GM21825 (cell line): ENCODE measurements around the gene PAX5.
A peak's percentile ranks its signal among the peaks of the same experiment; 100 is the strongest.

Experiments used
- ATAC-seq: cut with Tn5 transposase; IDR thresholded peaks from one replicate; pipeline ENCODE4 v1.9.1; 2021; ENCODE audit warnings: mild to moderate bottlenecking, moderate library complexity; ENCODE audit not compliant: unreplicated experiment

Gene PAX5

DNA sequence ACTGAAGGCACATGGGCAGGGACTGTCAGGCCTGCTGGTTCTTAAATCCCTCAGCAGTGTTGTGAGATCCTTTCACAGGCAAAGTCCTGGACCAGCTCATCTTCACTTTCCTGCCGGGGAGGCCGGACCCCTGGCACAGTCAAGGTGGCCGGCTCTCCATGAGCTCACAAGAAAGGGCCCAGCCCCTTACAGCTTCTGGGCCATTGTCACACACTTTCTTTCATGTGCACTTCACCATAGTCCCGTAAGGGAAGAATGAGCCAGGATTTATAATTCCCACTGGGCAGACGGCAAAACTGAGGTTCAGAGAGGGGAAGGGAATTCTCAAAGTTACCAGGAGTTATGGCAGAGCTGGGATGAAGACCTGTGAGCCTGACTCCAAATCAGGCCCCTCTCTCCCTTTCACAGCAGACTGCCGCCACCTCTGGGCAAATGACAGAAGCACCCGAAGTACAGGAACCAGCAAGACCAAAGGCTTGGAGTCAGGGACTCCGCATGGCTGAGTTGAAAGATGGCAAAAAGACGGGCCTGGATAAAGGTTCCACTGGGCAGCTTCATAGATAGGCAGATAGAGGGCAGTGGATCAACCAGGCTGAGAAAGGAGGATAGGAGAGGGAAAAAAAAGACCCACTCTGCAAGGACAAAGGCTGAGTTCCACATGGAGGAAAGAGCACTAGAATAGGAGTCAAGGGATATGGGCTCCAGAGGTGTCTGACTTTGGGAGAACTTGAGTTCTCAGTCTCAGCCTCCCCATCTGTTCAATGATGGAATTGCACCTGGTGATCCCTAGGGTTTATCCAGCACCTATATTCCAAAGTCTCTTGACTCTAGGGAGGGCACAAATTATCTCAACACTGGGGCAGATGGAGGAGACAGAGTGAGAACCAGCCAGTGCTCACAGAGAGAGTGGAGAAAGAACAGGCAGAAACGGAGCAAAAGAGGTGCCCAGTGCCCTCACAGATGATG lies 128.7 kb downstream of the PAX5 start:
- no peak for ATAC-seq

- ATAC-seq: peak; percentile 48
Measured at GRCh38 chr9:36903541-36904435, 130.3 kb downstream of the PAX5 start.

DNA sequence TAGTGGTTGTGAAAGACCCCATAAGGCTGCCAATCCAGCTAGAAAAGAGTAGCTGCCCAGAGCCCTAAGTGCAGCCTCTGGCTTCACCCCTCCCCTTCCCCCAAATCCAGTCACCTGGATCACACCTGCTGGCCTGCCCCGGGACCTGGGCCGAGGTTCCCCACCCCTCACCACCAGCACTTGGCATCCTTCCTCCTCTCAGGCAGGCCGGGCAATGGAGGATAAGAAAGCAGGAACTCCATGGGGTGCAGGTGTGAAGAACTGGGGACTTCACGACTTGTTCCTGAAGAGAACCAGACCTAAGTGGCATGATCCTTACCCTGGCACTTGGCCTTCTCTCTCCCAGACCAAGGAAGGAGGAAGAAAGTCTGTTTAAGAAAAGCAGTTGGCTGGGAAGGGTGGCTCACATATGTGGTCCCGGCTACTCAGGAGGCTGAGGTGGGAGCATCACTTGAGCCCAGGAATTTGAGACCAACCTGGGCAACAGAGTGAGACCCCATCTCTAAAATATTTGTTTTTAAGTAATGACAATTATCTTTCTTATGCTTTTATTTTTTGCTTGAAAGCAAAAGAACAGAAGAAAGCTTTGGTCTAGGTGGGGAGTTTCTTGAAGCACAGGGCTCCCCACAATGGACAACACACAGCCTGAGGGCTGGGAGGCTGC lies 131.1 kb downstream of the PAX5 start:
- ATAC-seq: no peak

- ATAC-seq: no peak
Measured at GRCh38 chr9:36902080-36902716, 131.9 kb downstream of the PAX5 start.

DNA sequence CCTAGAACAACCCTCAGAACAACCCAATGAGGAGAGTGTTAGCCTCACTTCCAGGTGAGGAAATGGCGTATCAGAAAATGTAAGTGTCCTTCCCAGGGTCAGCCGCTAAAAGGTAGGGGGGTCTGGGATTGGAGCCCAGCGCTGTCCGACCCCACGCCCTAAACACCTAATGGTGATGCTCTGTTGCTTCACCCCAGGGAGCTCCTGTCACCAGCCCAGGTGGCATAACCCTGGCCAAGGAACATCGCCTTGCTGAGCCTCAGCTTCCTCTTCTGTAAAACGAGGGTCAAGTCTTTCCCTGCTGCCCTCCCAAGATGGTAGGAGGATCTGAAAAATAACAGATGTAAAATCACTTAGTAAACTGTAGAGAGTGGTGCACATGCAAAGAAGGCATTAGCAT lies 132.5 kb downstream of the PAX5 start:
- no peak for ATAC-seq

GRCh38 chr9:36900856-36901220 lies 133.2 kb downstream of the PAX5 start:
- no peak for ATAC-seq

DNA sequence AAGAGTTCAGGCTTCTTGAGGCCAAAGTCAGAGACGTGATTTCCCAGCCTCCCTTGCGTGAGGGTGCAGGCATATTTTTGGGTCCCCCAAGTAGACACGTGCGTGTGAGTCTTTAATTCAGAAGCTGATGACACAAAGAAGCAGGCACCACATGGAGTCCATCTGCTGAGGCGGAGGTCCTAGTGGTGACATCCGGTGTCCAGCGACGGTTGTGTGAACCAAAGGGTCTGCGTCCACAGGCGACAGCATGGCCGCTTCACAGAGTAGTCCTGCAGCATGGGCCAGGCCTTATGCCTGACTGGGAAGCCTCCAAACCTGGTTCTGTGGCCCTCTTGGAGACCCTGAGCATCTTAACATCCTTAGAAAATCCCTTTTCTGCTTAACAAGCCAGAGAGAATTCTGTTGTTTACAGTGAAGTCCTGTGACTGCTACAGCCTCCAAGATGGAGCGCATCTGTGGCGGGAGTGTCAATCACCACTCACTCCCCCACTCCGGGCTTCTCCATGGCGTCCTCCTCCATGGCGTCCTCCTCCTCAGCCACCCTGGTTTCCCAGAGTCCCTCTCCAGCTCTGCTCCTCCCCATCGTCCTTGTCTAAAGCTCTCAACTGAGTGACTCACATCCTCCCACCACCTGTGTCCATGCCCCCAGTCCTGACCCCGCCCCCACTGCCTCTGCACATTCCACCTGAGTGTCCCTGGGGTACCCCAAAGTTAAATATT lies 133.8 kb downstream of the PAX5 start:
- ATAC-seq: no peak

DNA sequence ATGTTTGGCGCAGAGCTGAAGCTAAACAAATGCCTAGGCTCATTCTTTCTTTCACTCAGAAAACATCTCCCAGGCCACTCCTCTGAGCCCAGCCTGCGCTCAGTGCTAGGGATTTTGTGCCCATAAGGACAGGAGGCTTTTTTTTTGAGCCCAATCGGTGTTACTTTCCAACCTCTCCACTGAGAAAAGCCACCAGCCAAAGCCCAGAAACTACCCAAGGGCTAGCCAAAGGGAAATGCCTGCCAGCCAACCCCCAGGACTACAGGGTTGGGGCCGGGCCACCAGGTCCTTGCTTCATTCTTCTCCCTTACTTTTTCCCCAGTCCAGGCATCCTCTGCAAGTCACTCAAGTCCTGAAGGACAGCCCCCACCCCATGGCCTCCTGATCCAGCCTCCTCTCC lies 134.7 kb downstream of the PAX5 start:
- ATAC-seq: no peak

- no peak for ATAC-seq
Measured at GRCh38 chr9:36898431-36899020, 135.5 kb downstream of the PAX5 start.

- no peak for ATAC-seq
Measured at GRCh38 chr9:36897478-36897877, 136.6 kb downstream of the PAX5 start.

- no peak for ATAC-seq
Measured at GRCh38 chr9:36897019-36897418, 137.0 kb downstream of the PAX5 start.

- ATAC-seq: no peak
Measured at GRCh38 chr9:36896296-36896695, 137.8 kb downstream of the PAX5 start.

DNA sequence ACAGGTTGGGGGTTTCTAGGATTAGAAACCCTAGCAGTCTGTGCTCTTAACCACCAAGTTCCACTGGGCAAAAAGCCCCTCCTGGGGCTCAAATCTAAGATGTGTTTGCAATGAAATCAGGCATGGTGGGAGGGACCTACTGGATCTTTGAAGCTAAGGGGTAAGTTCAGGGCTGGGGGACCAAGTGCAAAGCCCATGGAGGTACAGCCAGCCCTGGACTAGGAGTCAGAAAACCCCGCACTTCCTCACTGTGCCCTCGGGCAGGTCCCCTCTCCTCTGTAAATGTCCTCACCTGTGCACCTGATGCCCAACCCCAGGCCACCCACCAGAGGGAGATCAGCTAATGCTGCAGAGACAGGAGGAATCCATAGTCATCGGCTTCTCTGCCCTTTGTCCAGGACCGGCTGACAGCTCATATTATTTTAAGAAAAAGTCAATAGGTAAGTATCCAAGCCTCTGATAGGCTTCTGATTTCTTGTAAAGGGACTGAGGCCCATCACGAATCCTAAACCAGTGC lies 138.3 kb downstream of the PAX5 start:
- no peak for ATAC-seq

GRCh38 chr9:36894695-36895310 lies 139.3 kb downstream of the PAX5 start:
- no peak for ATAC-seq

DNA sequence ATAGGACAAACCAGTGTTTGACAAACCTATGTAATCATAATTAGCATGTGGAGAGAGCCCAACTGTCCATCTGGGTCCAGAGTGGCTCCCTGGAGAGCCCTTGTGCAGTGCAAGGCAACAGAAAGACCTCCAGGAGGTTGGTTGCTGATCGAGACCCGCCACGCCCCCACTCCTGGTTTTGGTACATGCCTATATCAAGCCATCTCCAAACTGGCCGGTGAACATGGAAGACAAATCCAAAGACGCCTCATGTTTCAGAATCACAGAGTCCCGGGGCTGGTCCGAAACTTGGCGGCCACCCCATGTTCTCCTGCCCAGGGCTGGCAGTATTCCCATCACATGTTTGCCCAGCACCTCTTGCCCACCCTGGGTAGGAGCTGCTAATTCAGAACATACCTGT lies 140.2 kb downstream of the PAX5 start:
- ATAC-seq: no peak

GRCh38 chr9:36893184-36893583 lies 140.9 kb downstream of the PAX5 start:
- no peak for ATAC-seq

DNA sequence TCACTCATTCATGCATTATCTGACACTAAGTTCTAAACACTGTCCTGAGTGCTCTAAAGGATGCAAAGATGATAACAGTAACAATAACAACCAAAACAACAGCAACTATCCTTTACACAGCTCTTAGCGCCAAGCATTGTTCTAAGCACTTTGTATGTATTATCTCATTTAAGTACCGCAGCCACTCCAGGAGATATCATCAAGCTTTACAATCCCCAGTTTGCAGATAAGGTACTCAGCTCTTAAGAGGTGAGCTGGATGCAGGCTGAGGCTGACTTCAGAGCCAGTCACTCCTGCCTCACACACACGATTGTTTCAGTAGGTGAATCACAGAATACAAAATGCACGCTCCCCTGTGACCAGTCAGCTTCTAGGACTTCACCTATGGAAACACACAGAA lies 141.8 kb downstream of the PAX5 start:
- no peak for ATAC-seq

- ATAC-seq: no peak
Measured at GRCh38 chr9:36891341-36891811, 142.7 kb downstream of the PAX5 start.

DNA sequence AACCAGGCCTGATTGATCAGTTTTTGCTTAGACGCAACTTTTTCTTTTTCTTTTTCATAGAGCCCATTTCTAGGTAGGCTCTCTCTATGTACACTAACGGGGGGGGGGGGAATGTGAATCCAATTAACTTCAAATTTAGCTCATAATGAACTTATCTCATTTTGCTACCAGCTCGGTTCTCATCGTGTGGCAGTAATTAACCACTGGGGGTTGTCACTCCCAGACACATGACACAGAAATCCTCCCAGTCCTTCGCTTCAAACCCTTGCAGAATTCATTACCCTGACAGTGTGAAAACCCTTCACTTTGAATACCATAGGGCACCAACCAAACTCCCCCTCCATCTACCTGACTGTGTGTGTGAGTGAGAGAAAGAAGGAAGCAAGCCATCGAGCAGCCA lies 144.2 kb downstream of the PAX5 start:
- ATAC-seq: no peak
